Coronary artery (tissue), 2 donors: ENCODE results near the gene BACH2.
"Not testable (repeated sequence)": the region's sequence is repeated elsewhere in the genome, so short reads cannot be mapped to it uniquely, and the experiment has no call there.

Experiments
- DNase-seq: peaks from one replicate; pipeline ENCODE4 v3.0.0-alpha.2; 2017; ENCODE audit warnings: low spot score
- H3K27ac ChIP-seq, 2 donors: fragments of 200-600 bp; sonication (generic); one replicate each; pipeline ENCODE4 v1.5.1; 2016 to 2019
- H3K4me3 ChIP-seq: fragments of 200-600 bp; sonication (generic); 2 replicates; pipeline ENCODE4 v1.5.1; 2016; ENCODE audit warnings: mild to moderate bottlenecking, moderate library complexity
- TF ChIP-seq, protein P1 (sequence below): fragments of 200-600 bp; sonication (generic); IDR thresholded peaks from one replicate; pipeline ENCODE4 v1.5.1; 2019; ENCODE audit warnings: antibody characterized with exemption

The BACH2 gene

DNA sequence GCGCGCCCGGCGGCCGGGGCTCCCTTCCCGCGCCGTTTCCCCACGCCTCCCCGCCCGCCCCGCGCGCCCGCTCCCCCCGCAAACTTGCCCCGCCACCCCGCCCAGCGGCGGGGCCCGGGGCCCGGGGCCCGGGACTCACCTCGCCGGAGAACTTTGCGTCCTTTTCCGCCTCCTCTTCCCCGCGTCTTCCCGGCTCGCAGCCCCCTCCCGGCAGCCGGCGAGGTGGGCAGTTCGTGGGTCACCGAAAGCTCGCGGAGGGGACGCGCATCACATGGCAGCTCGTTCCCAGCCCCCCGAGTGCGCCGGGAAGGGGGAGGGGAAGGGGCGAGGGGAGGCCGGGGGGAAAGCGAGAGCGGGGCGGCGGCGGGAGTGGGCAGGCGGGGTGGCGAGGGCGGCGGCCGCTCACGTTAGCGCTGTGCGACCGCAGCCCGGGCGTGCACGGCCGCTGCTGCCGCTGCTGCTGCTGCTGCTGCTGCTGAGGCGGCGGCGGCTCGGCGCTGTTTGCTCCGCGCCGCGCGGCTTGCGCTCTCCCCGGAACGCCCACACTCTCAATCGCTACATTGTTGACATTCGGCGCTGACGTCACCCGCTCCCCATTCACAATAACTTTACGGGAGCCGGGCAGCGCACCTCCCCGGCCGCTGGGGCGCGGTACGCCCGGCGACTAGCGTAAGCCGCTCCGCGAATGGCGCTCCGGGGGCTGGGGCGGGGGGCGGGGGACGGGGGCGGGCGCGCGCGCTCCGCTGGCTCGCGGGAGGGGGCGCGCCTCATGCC is at the start of gene BACH2:
Gene BACH2 (minus strand): TSS at position 503 of the 774 bp plus-strand sequence. CDS start 287,999 bp downstream, outside the sequence.
- TF ChIP-seq, protein P1, sequence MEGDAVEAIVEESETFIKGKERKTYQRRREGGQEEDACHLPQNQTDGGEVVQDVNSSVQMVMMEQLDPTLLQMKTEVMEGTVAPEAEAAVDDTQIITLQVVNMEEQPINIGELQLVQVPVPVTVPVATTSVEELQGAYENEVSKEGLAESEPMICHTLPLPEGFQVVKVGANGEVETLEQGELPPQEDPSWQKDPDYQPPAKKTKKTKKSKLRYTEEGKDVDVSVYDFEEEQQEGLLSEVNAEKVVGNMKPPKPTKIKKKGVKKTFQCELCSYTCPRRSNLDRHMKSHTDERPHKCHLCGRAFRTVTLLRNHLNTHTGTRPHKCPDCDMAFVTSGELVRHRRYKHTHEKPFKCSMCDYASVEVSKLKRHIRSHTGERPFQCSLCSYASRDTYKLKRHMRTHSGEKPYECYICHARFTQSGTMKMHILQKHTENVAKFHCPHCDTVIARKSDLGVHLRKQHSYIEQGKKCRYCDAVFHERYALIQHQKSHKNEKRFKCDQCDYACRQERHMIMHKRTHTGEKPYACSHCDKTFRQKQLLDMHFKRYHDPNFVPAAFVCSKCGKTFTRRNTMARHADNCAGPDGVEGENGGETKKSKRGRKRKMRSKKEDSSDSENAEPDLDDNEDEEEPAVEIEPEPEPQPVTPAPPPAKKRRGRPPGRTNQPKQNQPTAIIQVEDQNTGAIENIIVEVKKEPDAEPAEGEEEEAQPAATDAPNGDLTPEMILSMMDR, result no peak
- Histone ChIP-seq H3K27ac (peak within 1 kb of the TSS; percentile 89 to 92), H3K4me3 (peak within 1 kb of the TSS; percentile 99)
- peak; percentile 87 for DNase-seq

DNA sequence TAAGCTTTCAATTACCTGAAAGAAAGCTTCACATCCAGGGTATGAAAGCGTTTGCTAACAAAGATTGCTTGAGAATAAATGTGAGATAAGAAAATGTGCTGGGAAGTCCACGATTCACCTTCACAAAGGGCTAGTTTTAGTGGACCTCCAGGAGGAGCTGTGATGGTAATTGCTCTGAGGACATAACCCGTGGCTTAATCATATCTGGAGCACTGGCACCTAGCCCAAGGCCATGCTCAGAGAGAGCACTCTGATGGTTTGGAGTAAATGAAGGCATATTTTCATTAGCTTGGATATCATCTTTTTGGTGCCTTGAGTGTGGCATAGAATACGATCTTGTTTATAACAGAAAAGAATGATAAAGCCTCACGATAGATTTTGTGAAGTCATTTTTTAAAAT is 46.9 kb upstream of the BACH2 start:
- H3K27ac ChIP-seq, result no peak overlapping the region
- TF ChIP-seq, protein P1, result no peak
- no peak overlapping the region for H3K4me3 ChIP-seq
- no peak for DNase-seq

DNA sequence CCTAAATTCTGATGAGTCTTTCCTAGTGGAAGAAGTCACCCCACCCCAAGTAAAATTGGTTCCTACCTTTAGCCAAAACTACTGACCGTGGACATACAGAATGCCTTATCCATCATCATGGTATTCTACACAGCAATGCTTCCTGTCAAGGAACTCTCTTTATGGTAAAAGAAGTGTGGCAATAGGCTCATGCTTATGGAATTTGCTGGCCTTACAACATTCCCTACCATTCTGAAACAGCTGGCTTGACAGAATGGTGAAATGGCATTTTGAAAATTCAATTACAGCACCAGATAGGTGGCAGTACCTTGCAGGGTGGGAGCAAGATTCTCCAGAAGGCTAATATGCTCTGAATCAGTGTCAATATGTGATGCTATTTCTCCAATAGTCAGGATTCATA is 41.8 kb upstream of the BACH2 start:
- no peak for DNase-seq
- H3K27ac ChIP-seq, result no peak overlapping the region
- TF ChIP-seq, protein P1, result no peak

DNA sequence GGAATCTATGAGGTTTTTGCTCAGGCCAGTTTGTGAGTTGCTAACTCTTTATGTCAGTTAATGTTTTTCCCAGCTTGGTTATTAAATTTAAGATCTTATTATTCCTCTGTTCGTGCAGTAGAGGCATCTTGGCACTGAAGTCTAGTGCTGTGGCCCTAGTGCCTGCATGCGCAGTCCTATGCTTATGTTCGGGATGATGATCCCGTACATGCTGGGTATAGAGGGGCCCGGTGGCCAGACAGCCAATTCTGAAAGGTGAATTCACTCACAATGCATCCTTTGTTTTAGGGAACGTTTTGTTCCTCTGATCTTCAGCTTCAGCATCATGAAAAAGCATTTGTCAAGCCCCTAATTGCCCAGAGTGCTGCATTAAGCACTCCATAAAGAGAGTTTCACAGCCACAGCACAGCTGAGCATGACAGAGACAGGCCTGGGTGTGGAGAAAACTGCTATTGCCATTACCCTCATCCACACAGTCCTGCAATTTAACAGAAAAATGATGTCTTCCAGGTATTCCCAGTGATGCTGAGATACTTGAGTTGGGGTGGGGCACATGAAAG is 39.8 kb upstream of the BACH2 start:
- no peak overlapping the region for H3K27ac ChIP-seq
- DNase-seq, result no peak
- H3K4me3 ChIP-seq, result no peak overlapping the region
- TF ChIP-seq, protein P1, result no peak

More for the DNA sequence above, 41.8 kb upstream of the BACH2 start:
- H3K4me3 ChIP-seq, result no peak overlapping the region

DNA sequence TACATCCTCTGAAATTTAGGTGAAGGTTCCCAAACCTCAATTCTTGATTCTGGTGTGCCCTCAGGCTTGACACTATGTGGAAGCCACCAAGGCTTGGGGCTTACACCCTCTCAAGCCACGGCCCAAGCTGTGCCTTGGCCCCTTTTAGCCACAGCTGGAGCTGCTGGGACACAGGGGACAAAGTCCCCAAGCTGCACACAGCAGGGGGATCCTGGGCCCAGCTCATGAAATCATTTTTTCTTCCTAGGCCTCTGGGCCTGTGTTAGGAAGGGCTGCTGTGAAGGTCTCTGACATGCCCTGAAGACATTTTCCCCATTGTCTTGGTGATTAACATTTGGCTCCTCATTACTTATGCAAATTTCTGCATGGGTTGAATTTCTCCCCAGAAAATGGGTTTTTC is 37.3 kb upstream of the BACH2 start:
- H3K4me3 ChIP-seq, result no peak overlapping the region
- TF ChIP-seq, protein P1, result no peak
- DNase-seq, result no peak
- H3K27ac ChIP-seq, result no peak overlapping the region

DNA sequence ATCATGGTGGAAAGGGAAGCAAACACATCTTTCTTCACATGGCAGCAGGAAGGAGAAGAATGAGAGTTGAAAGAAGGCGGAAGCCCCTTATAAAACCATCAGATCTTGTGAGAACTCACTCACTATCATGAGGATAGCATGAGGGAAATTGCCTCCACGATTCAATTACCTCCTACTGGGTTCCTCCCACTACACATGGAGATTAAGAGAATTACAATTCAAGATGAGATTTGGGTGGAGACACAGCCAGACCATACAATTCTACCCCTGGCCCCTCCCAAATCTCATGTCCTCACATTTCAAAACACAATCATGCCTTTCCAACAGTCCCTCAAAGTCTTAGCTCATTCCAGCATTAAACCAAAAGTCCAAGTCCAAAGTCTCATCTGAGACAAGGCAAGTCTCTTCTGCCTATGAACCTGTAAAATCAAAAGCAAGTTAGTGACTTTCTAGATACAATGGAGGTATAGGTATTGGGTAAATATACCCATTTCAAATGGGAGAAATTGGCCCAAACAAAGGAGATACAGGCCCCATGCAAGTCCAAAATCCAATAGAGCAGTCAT is 36.4 kb upstream of the BACH2 start:
- H3K27ac ChIP-seq, DNase-seq, H3K4me3 ChIP-seq: not testable (repeated sequence)

DNA sequence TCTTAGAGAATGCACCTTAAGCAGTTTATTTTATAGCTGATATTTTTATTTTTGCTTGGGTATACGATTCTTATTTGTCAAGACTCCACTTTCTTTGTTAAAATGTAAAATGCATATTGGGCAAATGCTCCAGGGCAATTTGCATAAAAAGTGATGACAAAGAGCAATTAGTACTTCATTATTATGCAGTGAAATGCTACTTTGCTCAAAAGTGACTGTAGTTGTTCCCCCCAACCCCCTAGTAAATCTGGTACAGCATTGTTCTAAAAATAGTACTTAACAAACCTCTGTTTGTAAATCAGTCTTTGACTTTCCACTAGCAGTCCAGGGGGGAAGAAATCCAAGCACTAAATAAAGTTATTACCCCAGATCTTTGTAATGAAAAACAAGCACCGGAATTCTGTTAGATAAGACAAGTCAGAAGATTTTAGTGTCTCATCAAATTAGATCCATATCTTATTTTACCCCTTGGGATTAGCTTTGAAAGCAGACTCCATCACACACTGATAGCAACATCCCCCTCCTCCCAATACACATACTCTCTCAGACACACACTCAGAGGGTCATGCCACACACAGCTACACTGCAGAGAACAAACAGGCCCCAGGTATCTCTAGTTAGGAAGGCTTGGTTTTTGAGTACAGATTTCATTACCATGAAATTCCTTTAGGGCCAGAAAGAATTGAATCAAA is 32.9 kb upstream of the BACH2 start:
- DNase-seq, result no peak
- Histone ChIP-seq H3K4me3 (no peak overlapping the region), H3K27ac (no peak overlapping the region)
- TF ChIP-seq, protein P1, result no peak
